Uterus (tissue), 2 donors: ENCODE data around the gene CLEC2D.

Experiments used
- POLR2A ChIP-seq, 2 donors: fragments of 450-650 bp; IDR thresholded peaks; one replicate each; pipeline ENCODE4 v1.6.1; 2016; ENCODE audit warnings: antibody characterized with exemption in 2 of 2, mild to moderate bottlenecking in 1 of 2, moderate library complexity in 1 of 2
- TF ChIP-seq, protein P1 (sequence below), 4 experiments: fragments of 200-600 bp in 2 of 4; fragments of 450-650 bp in 2 of 4; sonication (generic) in 2 of 4; IDR thresholded peaks; one replicate each; pipeline ENCODE4 v1.5.1; 2016 to 2019; ENCODE audit warnings: antibody characterized with exemption in 4 of 4, mild to moderate bottlenecking in 2 of 4, moderate library complexity in 1 of 4

DNA sequence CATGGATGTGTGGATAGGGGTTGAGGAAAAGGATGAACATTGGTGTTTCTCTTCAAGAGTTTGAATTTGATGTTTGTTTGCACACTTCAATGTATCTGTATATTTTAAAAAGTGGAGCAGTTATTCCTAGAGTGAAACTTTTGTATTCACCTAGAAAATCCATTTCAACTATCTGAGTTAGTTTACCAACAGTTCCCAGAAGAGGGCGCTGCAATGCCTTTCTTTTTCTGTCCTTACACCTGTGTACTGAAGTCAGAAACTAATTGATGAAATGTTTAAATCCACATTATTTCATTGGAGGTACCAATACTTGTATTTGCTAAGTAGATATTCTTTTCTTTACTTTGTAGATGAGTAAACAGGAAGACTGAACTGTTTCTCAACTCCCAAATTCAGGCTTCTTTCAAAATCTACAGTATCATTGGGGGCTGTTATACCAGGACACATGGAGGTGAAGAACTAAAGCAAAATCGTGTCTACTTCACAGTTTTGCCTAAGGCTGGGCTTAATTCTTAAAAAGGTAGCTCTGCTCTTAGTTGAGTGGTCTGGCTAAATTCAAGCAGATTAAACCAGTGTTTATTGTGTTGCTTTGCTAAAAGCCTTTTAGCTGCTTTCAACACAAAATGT, 35.2 kb upstream of the CLEC2D start:
- TF ChIP-seq, protein P1, sequence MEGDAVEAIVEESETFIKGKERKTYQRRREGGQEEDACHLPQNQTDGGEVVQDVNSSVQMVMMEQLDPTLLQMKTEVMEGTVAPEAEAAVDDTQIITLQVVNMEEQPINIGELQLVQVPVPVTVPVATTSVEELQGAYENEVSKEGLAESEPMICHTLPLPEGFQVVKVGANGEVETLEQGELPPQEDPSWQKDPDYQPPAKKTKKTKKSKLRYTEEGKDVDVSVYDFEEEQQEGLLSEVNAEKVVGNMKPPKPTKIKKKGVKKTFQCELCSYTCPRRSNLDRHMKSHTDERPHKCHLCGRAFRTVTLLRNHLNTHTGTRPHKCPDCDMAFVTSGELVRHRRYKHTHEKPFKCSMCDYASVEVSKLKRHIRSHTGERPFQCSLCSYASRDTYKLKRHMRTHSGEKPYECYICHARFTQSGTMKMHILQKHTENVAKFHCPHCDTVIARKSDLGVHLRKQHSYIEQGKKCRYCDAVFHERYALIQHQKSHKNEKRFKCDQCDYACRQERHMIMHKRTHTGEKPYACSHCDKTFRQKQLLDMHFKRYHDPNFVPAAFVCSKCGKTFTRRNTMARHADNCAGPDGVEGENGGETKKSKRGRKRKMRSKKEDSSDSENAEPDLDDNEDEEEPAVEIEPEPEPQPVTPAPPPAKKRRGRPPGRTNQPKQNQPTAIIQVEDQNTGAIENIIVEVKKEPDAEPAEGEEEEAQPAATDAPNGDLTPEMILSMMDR (IDR thresholded peaks at IDR 0.05), result peak; percentile 41 to 60 (median 55)
- TF ChIP-seq POLR2A (IDR thresholded peaks at IDR 0.05), result no peak
